Measurements from ENCODE around the gene KLK5. TPM values are rescaled to one million over a fixed set of nuclear protein-coding genes. Genes with fewer than 3 reads are reported as not detected.
"Not testable (repeated sequence)": the region's sequence is repeated elsewhere in the genome, so short reads cannot be mapped to it uniquely, and the experiment has no call there.

The KLK5 gene
- total and polyA plus RNA-seq, 2 donors, result not detected

DNA sequence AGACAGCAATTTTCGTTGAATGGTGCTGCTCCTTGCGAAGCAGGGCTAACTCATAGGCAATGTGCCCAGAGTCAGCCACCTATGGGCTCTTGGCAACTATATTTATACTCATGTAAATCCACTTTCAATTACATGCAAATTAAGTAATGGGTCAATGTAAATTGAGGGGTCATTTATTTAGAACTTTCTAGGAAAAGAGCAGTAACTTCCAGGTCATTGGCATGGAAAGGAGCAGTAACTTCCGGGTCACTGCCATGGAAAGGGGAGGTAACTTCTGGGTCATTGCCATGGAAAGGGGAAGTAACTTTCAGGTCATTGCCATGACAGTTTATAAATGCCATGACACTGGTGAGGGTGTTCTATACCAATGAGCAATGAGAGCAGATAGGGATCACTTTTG lies 53.3 kb downstream of the KLK5 start:
- no peak for DNase-seq (ENCODE audit: extremely low spot score)
- WGBS, result 86% methylated on average over 3 of the region's 3 CpGs
- no peaks in the 10 kb centered on the region for H3K4me1 ChIP-seq (ENCODE audit: insufficient read depth)
- H3K36me3 ChIP-seq (ENCODE audit: insufficient read depth), result no peaks in the 10 kb centered on the region
- no peak overlapping the region for H3K27ac ChIP-seq (ENCODE audit: low read depth)
- no peak overlapping the region for H3K4me3 ChIP-seq (ENCODE audit: low read depth, low read length)

DNA sequence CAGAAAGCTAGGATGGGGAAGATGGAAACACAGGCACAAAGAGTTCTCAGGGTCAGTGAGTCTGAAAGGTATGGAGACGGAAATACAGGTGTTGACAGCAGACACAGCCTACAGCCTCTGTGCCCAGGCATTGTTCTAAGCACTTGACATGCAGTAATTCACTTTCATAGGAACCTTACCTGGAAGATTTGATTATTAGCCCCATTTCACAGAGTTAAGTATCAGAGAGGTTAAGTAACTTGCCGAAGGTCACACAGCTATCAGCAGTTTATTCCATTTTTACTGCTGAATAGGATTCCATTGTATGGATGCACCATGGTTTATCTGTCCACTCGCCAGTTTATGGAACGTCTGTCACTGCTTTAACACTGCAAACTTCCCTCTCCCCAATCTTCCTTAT lies 54.8 kb downstream of the KLK5 start:
- Histone ChIP-seq H3K36me3 (ENCODE audit: insufficient read depth) (no peaks in the 10 kb centered on the region), H3K4me1 (ENCODE audit: insufficient read depth) (no peaks in the 10 kb centered on the region), H3K4me3 (ENCODE audit: low read depth, low read length) (no peak overlapping the region), H3K27ac (ENCODE audit: low read depth) (no peak overlapping the region)
- no peak for DNase-seq (ENCODE audit: extremely low spot score)
- WGBS, result 72% methylated on average over 4 of the region's 4 CpGs

DNA sequence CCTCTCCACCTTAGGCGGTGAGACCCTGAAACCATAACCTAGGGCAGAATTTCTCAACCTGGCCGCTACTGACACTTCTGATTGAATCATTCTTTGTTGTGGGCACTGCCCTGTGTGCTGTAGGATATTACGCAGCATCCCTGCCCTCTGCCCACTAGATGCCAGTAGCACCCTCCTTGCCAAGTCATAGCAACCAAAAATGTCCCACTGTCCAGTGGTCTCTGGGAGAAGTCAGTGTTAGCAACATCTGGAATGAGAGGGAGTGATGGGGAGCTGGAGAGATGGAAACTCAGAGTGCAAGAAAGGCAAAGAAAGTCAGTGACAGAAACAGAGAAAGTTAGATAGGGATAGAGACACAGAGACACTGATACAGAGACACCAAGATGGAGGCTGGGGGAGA lies 55.2 kb downstream of the KLK5 start:
- WGBS, result 77% methylated on average over 3 of the region's 3 CpGs
- no peak for DNase-seq (ENCODE audit: extremely low spot score)
- H3K4me3 ChIP-seq (ENCODE audit: low read depth, low read length), result no peak overlapping the region
- H3K27ac ChIP-seq (ENCODE audit: low read depth), result no peak overlapping the region
- H3K36me3 ChIP-seq (ENCODE audit: insufficient read depth), result no peaks in the 10 kb centered on the region
- H3K4me1 ChIP-seq (ENCODE audit: insufficient read depth), result no peaks in the 10 kb centered on the region

DNA sequence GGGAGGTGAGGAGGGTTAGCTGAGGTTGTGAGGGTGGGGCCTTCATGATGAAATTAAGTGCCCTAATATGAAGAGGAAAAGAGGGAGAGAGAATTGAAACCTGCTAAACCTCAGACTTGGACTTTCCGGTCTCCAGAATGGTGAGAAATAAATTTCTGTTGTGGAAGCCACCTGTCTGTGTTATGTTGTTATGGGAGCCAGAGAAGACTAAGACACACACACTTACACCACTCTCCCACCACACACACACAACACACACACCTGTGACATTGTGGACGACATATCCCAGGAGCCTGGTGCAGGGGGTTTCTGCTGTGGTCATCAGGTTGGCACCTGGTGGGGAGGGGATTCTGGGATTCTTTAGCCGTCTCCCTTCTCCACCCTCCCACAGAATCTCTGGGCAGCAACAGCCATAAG lies 55.6 kb downstream of the KLK5 start:
- H3K4me1 ChIP-seq (ENCODE audit: insufficient read depth), result no peaks in the 10 kb centered on the region
- no peaks in the 10 kb centered on the region for H3K36me3 ChIP-seq (ENCODE audit: insufficient read depth)
- DNase-seq (ENCODE audit: extremely low spot score), result no peak
- 54% methylated on average over 3 of the region's 3 CpGs for WGBS
- no peak overlapping the region for H3K4me3 ChIP-seq (ENCODE audit: low read depth, low read length)
- no peak overlapping the region for H3K27ac ChIP-seq (ENCODE audit: low read depth)

DNA sequence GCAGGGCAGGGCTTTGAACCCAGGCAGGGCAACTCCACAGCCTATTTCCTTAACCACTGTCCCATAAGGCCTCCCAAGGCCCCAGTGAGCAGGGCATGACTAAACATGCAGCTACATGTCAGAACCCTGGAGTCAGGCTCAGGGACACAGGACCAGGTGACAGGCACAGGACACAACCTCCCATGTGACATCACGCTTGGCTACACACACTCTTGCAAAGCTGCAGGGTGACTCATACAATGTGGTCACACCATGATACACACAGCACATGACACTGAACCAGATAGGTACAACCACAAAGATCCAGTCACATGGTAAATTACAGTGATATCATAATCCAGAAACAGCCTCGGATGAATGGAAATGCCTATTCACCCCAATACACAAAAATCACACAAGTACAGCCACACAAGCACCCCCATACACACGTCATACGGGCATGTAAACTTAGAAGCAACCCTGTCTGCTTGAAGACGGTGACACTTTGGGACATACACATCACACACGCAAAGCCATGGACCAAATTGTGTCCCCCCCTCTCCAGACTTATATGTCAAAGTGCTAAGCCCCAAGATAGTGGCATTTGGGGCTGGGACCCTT lies 56.1 kb downstream of the KLK5 start:
- DNase-seq (ENCODE audit: extremely low spot score), result no peak
- no peaks in the 10 kb centered on the region for H3K36me3 ChIP-seq (ENCODE audit: insufficient read depth)

DNA sequence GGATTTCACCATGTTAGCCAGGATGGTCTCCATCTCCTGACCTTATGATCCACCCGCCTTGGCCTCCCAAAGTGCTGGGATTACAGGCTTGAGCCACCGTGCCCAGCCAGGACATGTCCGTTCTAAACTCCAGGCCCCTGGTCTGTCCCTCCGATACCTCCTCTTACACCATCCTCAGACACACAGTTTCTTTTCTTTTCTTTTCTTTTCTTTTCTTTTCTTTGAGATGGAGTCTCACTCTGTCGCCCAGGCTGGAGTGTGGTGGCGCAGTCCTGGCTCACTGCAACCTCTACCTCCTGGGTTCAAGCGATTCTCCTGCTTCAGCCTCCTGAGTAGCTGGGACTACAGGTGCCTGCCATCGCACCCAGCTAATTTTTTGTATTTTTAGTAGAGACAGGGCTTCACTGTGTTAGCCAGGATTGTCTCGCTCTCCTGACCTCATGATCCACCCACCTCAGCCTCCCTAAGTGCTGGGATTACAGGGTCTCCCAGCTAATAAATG lies 56.7 kb downstream of the KLK5 start:
- WGBS, result 83% methylated on average over 9 of the region's 9 CpGs
- DNase-seq (ENCODE audit: extremely low spot score); H3K36me3 ChIP-seq (ENCODE audit: insufficient read depth); H3K4me1 ChIP-seq (ENCODE audit: insufficient read depth); H3K27ac ChIP-seq (ENCODE audit: low read depth); H3K4me3 ChIP-seq (ENCODE audit: low read depth, low read length): not testable (repeated sequence)

More for the DNA sequence above, 56.1 kb downstream of the KLK5 start:
- WGBS, result 71% methylated on average over 6 of the region's 6 CpGs
- Histone ChIP-seq H3K4me3 (ENCODE audit: low read depth, low read length) (no peak overlapping the region), H3K4me1 (ENCODE audit: insufficient read depth) (no peaks in the 10 kb centered on the region), H3K27ac (ENCODE audit: low read depth) (no peak overlapping the region)

DNA sequence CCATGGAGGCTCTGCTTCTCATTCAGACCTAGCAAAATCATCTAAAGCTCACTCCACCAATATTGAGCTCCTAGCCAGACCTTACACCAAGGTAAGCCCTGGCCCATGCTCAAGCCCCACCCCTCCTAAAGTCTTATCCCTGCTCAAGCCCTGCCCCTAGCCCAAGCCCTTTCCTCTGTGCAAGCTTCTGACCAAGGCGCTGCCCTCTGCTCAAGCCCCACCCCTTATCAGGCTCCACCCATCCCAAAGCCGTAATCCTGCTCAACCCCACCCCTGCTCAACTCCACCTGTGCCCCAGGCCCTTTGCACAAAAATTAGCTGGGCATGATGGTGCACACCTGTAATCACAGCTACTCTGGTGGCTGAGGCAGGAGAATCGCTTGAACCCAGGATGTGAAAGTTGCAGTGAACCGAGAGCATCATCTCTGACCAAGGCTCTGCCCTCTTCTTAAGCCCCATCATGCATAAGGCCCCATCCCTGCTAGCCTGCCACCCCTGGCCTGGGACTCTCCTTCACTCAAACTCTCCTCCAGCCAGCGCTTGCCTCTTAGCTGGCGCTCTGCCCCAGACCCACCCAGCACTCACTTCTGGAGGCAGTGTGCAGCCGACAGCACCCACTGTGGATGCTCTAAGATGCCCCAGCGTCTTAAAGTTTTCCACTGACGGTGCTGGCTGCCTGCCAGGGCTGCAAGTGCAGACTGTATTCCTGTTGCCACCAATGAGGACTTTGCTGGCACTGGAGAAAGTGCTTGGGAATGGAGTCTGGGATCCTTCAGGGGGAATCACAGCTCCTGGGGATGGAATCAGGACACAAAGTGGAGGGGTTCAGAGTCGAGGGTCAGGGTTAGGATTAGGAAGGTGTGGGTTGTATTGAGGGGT lies 58.1 kb downstream of the KLK5 start:
- 57% methylated on average over 10 of the region's 10 CpGs for WGBS
- no peak for DNase-seq (ENCODE audit: extremely low spot score)
- H3K4me1 ChIP-seq (ENCODE audit: insufficient read depth), result no peaks in the 10 kb centered on the region
- H3K4me3 ChIP-seq (ENCODE audit: low read depth, low read length), result no peak overlapping the region
- no peak overlapping the region for H3K27ac ChIP-seq (ENCODE audit: low read depth)
- H3K36me3 ChIP-seq (ENCODE audit: insufficient read depth), result no peaks in the 10 kb centered on the region

Other genes starting within 250 kb of the KLK5 start
- gene SHANK1, start 233.2 kb downstream of the KLK5 start, total RNA-seq, result 4.3 TPM
- 0.60 TPM for gene SHANK1, start 233.2 kb downstream of the KLK5 start, polyA plus RNA-seq
- 32.4 TPM for gene CLEC11A, start 229.7 kb downstream of the KLK5 start, total RNA-seq
- gene CLEC11A, start 229.7 kb downstream of the KLK5 start, polyA plus RNA-seq, result 43.7 TPM
- not detected for gene GPR32, start 182.6 kb downstream of the KLK5 start, total RNA-seq
- not detected for gene GPR32, start 182.6 kb downstream of the KLK5 start, polyA plus RNA-seq
- not detected for gene ACP4, start 162.6 kb downstream of the KLK5 start, total RNA-seq
- not detected for gene ACP4, start 162.6 kb downstream of the KLK5 start, polyA plus RNA-seq
- not detected for gene KLK1, start 129.3 kb downstream of the KLK5 start, total RNA-seq
- 0.39 TPM for gene KLK1, start 129.3 kb downstream of the KLK5 start, polyA plus RNA-seq
- not detected for gene KLK15, start 119.5 kb downstream of the KLK5 start, total RNA-seq
- gene KLK15, start 119.5 kb downstream of the KLK5 start, polyA plus RNA-seq, result not detected
- gene KLK3, start 98.1 kb downstream of the KLK5 start, total RNA-seq, result not detected
- not detected for gene KLK3, start 98.1 kb downstream of the KLK5 start, polyA plus RNA-seq
- not detected for gene KLK2, start 79.6 kb downstream of the KLK5 start, total RNA-seq
- not detected for gene KLK2, start 79.6 kb downstream of the KLK5 start, polyA plus RNA-seq
- gene KLK4, start 41.6 kb downstream of the KLK5 start, total RNA-seq, result not detected
- not detected for gene KLK4, start 41.6 kb downstream of the KLK5 start, polyA plus RNA-seq
- not detected for gene KLK6, start 16.6 kb upstream of the KLK5 start, total RNA-seq
- gene KLK6, start 16.6 kb upstream of the KLK5 start, polyA plus RNA-seq, result not detected
- gene KLK7, start 30.9 kb upstream of the KLK5 start, total RNA-seq, result 0.32 TPM
- gene KLK7, start 30.9 kb upstream of the KLK5 start, polyA plus RNA-seq, result 0.14 TPM
- not detected for gene KLK8, start 48.6 kb upstream of the KLK5 start, total RNA-seq
- not detected for gene KLK8, start 48.6 kb upstream of the KLK5 start, polyA plus RNA-seq
- gene KLK10, start 66.7 kb upstream of the KLK5 start, total RNA-seq, result not detected
- gene KLK10, start 66.7 kb upstream of the KLK5 start, polyA plus RNA-seq, result 0.33 TPM
- gene KLK11, start 73.6 kb upstream of the KLK5 start, total RNA-seq, result not detected
- gene KLK11, start 73.6 kb upstream of the KLK5 start, polyA plus RNA-seq, result 0.15 TPM
- gene KLK12, start 82.0 kb upstream of the KLK5 start, total RNA-seq, result not detected
- not detected for gene KLK12, start 82.0 kb upstream of the KLK5 start, polyA plus RNA-seq
- not detected for gene KLK13, start 112.1 kb upstream of the KLK5 start, total RNA-seq
- gene KLK13, start 112.1 kb upstream of the KLK5 start, polyA plus RNA-seq, result 0.20 TPM
- not detected for gene KLK14, start 129.8 kb upstream of the KLK5 start, total RNA-seq
- gene KLK14, start 129.8 kb upstream of the KLK5 start, polyA plus RNA-seq, result 0.29 TPM
- gene CTU1, start 155.4 kb upstream of the KLK5 start, total RNA-seq, result 2.8 TPM
- 4.9 TPM for gene CTU1, start 155.4 kb upstream of the KLK5 start, polyA plus RNA-seq
- gene SIGLEC9, start 171.9 kb upstream of the KLK5 start, total RNA-seq, result 1.4 TPM
- gene SIGLEC9, start 171.9 kb upstream of the KLK5 start, polyA plus RNA-seq, result 5.5 TPM
- gene SIGLEC7, start 189.3 kb upstream of the KLK5 start, total RNA-seq, result 0.85 TPM
- 3.4 TPM for gene SIGLEC7, start 189.3 kb upstream of the KLK5 start, polyA plus RNA-seq